Ammon's horn (tissue), 1 donor: ENCODE data around the gene PIEZO2.
"Not testable (repeated sequence)": the region's sequence is repeated elsewhere in the genome, so short reads cannot be mapped to it uniquely, and the experiment has no call there.

Source experiments
- DNase-seq: peaks from one replicate; pipeline ENCODE4 v3.0.0-alpha.2; 2016; ENCODE audit warnings: low spot score

Gene PIEZO2

GRCh38 chr18:10973567-10974203, 175.7 kb downstream of the PIEZO2 start:
- peak; percentile 34 for DNase-seq

GRCh38 chr18:10971717-10972116, 177.7 kb downstream of the PIEZO2 start:
- no peak for DNase-seq

- DNase-seq = no peak
Observed at GRCh38 chr18:10965119-10965518, 184.2 kb downstream of the PIEZO2 start.

- no peak for DNase-seq
Observed at GRCh38 chr18:10953672-10954071, 195.7 kb downstream of the PIEZO2 start.

GRCh38 chr18:10951631-10952544, 197.5 kb downstream of the PIEZO2 start:
- DNase-seq = no peak

- DNase-seq = no peak
Observed at GRCh38 chr18:10950876-10951630, 198.3 kb downstream of the PIEZO2 start.

- DNase-seq = no peak
Observed at GRCh38 chr18:10950080-10950875, 199.1 kb downstream of the PIEZO2 start.

- no peak for DNase-seq
Observed at GRCh38 chr18:10949655-10950054, 199.7 kb downstream of the PIEZO2 start.

GRCh38 chr18:10948421-10948820, 200.9 kb downstream of the PIEZO2 start:
- no peak for DNase-seq

- DNase-seq = no peak
Observed at GRCh38 chr18:10946058-10946457, 203.3 kb downstream of the PIEZO2 start.

- DNase-seq = no peak
Observed at GRCh38 chr18:10942998-10943397, 206.4 kb downstream of the PIEZO2 start.

- no peak for DNase-seq
Observed at GRCh38 chr18:10939822-10940221, 209.5 kb downstream of the PIEZO2 start.

- DNase-seq = no peak
Observed at GRCh38 chr18:10937743-10938640, 211.4 kb downstream of the PIEZO2 start.

GRCh38 chr18:10936176-10937053, 213.0 kb downstream of the PIEZO2 start:
- DNase-seq = no peak

- no peak for DNase-seq
Observed at GRCh38 chr18:10935588-10935987, 213.8 kb downstream of the PIEZO2 start.

GRCh38 chr18:10933648-10934047, 215.7 kb downstream of the PIEZO2 start:
- not testable (repeated sequence) for DNase-seq

- no peak for DNase-seq
Observed at GRCh38 chr18:10930076-10930475, 219.3 kb downstream of the PIEZO2 start.

GRCh38 chr18:10928772-10929373, 220.5 kb downstream of the PIEZO2 start:
- no peak for DNase-seq
